K562 (cell line): ENCODE measurements around the gene SLC12A4. TPM values are rescaled to one million over a fixed set of nuclear protein-coding genes. Genes with fewer than 3 reads are reported as not detected.

Source experiments
- BHLHE40 ChIP-seq: IDR thresholded peaks from 2 replicates; pipeline ENCODE4 v1.6.1; 2011; ENCODE audit warnings: low read length, improper control_type of control experiment
- CHD4 ChIP-seq: fragments of 200-600 bp; sonication (generic); IDR thresholded peaks from 3 replicates; pipeline ENCODE4 v1.6.1; 2012; ENCODE audit warnings: low read depth, mild to moderate bottlenecking, mixed read lengths, low read length, inconsistent platforms; ENCODE audit not compliant: insufficient read depth, insufficient replicate concordance, poor library complexity, severe bottlenecking
- DACH1 ChIP-seq: fragments of 450-650 bp; IDR thresholded peaks from 2 replicates; pipeline ENCODE4 v1.6.1; 2018; ENCODE audit not compliant: partially characterized antibody
- HDAC2 ChIP-seq: fragments of 450-650 bp; IDR thresholded peaks from 2 replicates; pipeline ENCODE4 v1.6.1; 2016; ENCODE audit warnings: mild to moderate bottlenecking
- HMG20A ChIP-seq: fragments of 450-650 bp; formaldehyde crosslinking; conservative IDR thresholded peaks from 2 replicates; pipeline ENCODE4 v1.4.0; 2020; ENCODE audit warnings: mild to moderate bottlenecking, mixed read lengths
- KDM5B ChIP-seq: fragments of 200-600 bp; sonication (generic); IDR thresholded peaks from 2 replicates; pipeline ENCODE4 v1.6.1; 2012; ENCODE audit warnings: low read depth, mild to moderate bottlenecking, moderate library complexity, low read length, control low read depth, inconsistent platforms; ENCODE audit not compliant: insufficient replicate concordance
- PHF8 ChIP-seq: fragments of 200-600 bp; sonication (generic); IDR thresholded peaks from 2 replicates; pipeline ENCODE4 v1.6.1; 2012; ENCODE audit warnings: mixed run types, mild to moderate bottlenecking, inconsistent platforms, low read length, moderate library complexity, borderline replicate concordance
- RBFOX2 ChIP-seq: fragments of 200-400 bp; formaldehyde crosslinking; IDR thresholded peaks from 2 replicates; pipeline ENCODE4 v1.6.1; 2017; ENCODE audit warnings: low read depth, mild to moderate bottlenecking, low read length, moderate library complexity
- RBM39 ChIP-seq: fragments of 200-400 bp; formaldehyde crosslinking; optimal IDR thresholded peaks from 2 replicates; pipeline ENCODE3; 2018; ENCODE audit warnings: low read depth, low read length
- RCOR1 ChIP-seq, 2 experiments: IDR thresholded peaks; 2 replicates each; pipeline ENCODE4 v1.6.1; 2012; ENCODE audit warnings: low read depth in 2 of 2, low read length in 2 of 2, borderline replicate concordance in 1 of 2, improper control_type of control experiment in 1 of 2
- RFX1 ChIP-seq: fragments of 450-650 bp; IDR thresholded peaks from 2 replicates; pipeline ENCODE4 v1.6.1; 2016; ENCODE audit warnings: mild to moderate bottlenecking, moderate library complexity
- SETDB1 ChIP-seq: IDR thresholded peaks from one replicate; pipeline ENCODE4 v1.6.1; 2012; ENCODE audit warnings: low read length, control low read depth, inconsistent platforms
- TEAD4 ChIP-seq, 2 experiments: sonication (generic) in 1 of 2; formaldehyde crosslinking in 1 of 2; IDR thresholded peaks; 2 replicates each; pipeline versions ENCODE4 v1.6.1 to v1.8.0; 2012 to 2022; ENCODE audit warnings: borderline replicate concordance in 1 of 2, inconsistent platforms in 1 of 2, low read length in 1 of 2, mild to moderate bottlenecking in 1 of 2, missing genetic modification reagents in 1 of 2
- XRCC5 ChIP-seq: fragments of 200-400 bp; formaldehyde crosslinking; IDR thresholded peaks from 2 replicates; pipeline ENCODE4 v1.6.1; 2017; ENCODE audit warnings: low read depth, mild to moderate bottlenecking, low read length
- ZNF408 ChIP-seq: fragments of 250-450 bp; sonication (Bioruptor Pico); IDR thresholded peaks from 2 replicates; pipeline ENCODE4 v1.4.0; 2020; ENCODE audit warnings: low read depth, mild to moderate bottlenecking, moderate library complexity
- ZNF79 ChIP-seq: fragments of 250-450 bp; sonication (Bioruptor Pico); IDR thresholded peaks from 2 replicates; pipeline ENCODE4 v1.4.0; 2020; ENCODE audit warnings: low read depth, mild to moderate bottlenecking, moderate library complexity
- polyA plus RNA-seq, 8 experiments: library from polyadenylated mRNA; depleted of rRNA in 4 of 8; stranded (reverse) in 5 of 8; unstranded in 3 of 8; fragments of >200 nt; fragmentation: Nextera tagmentation in 2 of 8; fragmentation: Illumina TruSeq in 1 of 8; extraction: Ambion mirVana in 2 of 8; extraction: Trizol in 1 of 8; gene quantifications; 2 replicates each; pipeline versions ENCODE4 v1.2.1 to v1.2.3, GENCODE V29; 2011 to 2014; ENCODE audit warnings: inconsistent platforms in 1 of 8, missing spikeins in 1 of 8
- total RNA-seq, 7 experiments: library from RNA; depleted of rRNA in 6 of 7; stranded (reverse); fragments of >200 nt in 6 of 7; fragmentation: Illumina TruSeq in 2 of 7; extraction: Trizol in 2 of 7; gene quantifications; 2 replicates each; pipeline versions ENCODE4 v1.2.1 to v1.2.3, GENCODE V29; 2011 to 2021; ENCODE audit warnings: low replicate concordance in 1 of 7
- TF ChIP-seq, protein P1 (sequence below), 3 experiments: fragments of 200-800 bp in 1 of 3; fragments of 250-450 bp in 1 of 3; fragments of 450-650 bp in 1 of 3; sonication (Bioruptor Pico) in 1 of 3; sonication (Bioruptor generic) in 1 of 3; formaldehyde crosslinking in 1 of 3; IDR thresholded peaks; 2 replicates each; pipeline versions ENCODE4 v1.6.1 to v1.8.0; 2016 to 2022; ENCODE audit warnings: mild to moderate bottlenecking in 2 of 3, missing genetic modification characterization in 2 of 3, missing compliant biosample characterization in 1 of 3, moderate library complexity in 1 of 3
- TF ChIP-seq, protein P2 (sequence below): sonication (generic); formaldehyde crosslinking; IDR thresholded peaks from 2 replicates; pipeline ENCODE4 v1.8.0; 2022; ENCODE audit warnings: mild to moderate bottlenecking, missing genetic modification reagents
- TF ChIP-seq, protein P3 (sequence below): fragments of 450-650 bp; formaldehyde crosslinking; IDR thresholded peaks from 2 replicates; pipeline ENCODE4 v1.4.0; 2020; ENCODE audit warnings: mild to moderate bottlenecking, moderate library complexity
- TF ChIP-seq, protein P4 (sequence below): fragments of 450-650 bp; IDR thresholded peaks from 2 replicates; pipeline ENCODE4 v1.6.1; 2016

The SLC12A4 gene
- total and polyA plus RNA-seq, 9 of the 15 experiments (the other 6 are each of a cell fraction or from before 2014, with no cell fraction given), result 0.75 to 43.5 (median 15.0) TPM

DNA sequence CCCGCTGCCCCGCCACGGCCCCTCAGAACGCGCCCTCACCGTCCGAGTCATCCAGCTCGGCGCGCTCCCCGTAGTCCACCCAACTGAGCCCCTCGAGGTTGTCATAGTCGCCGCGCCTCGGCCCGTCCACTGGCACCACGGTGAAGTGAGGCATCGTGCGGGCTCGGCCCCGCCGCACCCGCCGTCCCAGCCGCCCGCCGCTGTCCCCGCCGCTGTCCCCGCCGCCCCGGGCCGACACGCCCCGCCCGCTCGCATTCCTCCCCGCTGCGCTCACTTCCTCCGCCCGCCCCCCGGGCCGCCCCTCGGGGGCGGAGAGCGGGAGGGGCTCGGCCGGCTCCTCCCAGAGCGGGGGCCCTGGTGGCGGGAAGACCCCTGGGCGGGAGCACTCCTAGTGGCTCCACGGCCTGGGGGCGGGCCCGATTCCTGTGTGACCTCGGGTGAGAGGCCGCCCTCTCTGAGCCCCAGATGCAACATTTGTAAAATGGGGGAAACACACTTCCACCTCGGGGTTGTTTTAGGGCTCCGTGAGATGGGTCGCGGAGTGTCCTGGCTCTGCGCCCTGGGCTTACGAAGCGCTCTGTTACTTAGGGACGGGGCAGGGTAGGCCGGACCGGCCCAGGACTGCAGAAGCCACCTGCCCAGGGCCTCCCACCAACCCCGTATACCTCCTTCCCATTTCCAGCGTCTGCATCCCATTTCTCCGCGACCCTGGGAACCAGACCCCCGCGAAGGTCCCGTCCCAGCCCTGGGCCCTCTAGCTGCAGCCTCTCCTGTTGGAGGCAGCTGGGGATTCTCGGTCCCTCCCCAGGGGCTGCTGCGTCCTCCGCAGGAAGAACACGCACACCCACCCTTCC is at the start of gene SLC12A4 (continued):
- peak; percentile 49; the same call in 1 of the 2 replicates for TF ChIP-seq TEAD4 (IDR thresholded peaks at IDR 0.05; ENCODE audit: low read length)
- no peak for TF ChIP-seq TEAD4 (CRISPR knock-in tag; IDR thresholded peaks at IDR 0.05; ENCODE audit: borderline replicate concordance)
- TF ChIP-seq RFX1, result no peak
- TF ChIP-seq, protein P1, sequence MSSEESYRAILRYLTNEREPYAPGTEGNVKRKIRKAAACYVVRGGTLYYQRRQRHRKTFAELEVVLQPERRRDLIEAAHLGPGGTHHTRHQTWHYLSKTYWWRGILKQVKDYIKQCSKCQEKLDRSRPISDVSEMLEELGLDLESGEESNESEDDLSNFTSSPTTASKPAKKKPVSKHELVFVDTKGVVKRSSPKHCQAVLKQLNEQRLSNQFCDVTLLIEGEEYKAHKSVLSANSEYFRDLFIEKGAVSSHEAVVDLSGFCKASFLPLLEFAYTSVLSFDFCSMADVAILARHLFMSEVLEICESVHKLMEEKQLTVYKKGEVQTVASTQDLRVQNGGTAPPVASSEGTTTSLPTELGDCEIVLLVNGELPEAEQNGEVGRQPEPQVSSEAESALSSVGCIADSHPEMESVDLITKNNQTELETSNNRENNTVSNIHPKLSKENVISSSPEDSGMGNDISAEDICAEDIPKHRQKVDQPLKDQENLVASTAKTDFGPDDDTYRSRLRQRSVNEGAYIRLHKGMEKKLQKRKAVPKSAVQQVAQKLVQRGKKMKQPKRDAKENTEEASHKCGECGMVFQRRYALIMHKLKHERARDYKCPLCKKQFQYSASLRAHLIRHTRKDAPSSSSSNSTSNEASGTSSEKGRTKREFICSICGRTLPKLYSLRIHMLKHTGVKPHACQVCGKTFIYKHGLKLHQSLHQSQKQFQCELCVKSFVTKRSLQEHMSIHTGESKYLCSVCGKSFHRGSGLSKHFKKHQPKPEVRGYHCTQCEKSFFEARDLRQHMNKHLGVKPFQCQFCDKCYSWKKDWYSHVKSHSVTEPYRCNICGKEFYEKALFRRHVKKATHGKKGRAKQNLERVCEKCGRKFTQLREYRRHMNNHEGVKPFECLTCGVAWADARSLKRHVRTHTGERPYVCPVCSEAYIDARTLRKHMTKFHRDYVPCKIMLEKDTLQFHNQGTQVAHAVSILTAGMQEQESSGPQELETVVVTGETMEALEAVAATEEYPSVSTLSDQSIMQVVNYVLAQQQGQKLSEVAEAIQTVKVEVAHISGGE (CRISPR knock-in tag; IDR thresholded peaks at IDR 0.05), result no peak
- no peak for TF ChIP-seq HMG20A (CRISPR knock-in tag)
- TF ChIP-seq, protein P2, sequence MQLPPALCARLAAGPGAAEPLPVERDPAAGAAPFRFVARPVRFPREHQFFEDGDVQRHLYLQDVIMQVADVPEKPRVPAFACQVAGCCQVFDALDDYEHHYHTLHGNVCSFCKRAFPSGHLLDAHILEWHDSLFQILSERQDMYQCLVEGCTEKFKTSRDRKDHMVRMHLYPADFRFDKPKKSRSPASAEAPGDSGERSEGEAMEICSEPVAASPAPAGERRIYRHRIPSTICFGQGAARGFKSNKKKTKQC (CRISPR knock-in tag), result peak; percentile 71; the same call in 1 of the 2 replicates
- peak; percentile 83 for TF ChIP-seq CHD4
- peak; percentile 78 for TF ChIP-seq DACH1
- TF ChIP-seq RBM39, result no peak
- TF ChIP-seq, protein P3, sequence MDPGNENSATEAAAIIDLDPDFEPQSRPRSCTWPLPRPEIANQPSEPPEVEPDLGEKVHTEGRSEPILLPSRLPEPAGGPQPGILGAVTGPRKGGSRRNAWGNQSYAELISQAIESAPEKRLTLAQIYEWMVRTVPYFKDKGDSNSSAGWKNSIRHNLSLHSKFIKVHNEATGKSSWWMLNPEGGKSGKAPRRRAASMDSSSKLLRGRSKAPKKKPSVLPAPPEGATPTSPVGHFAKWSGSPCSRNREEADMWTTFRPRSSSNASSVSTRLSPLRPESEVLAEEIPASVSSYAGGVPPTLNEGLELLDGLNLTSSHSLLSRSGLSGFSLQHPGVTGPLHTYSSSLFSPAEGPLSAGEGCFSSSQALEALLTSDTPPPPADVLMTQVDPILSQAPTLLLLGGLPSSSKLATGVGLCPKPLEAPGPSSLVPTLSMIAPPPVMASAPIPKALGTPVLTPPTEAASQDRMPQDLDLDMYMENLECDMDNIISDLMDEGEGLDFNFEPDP, result no peak
- no peak for TF ChIP-seq BHLHE40
- TF ChIP-seq ZNF79 (CRISPR knock-in tag), result no peak
- peak; percentile 44 to 84; a peak in 3 of 4 replicates for TF ChIP-seq RCOR1 (IDR thresholded peaks at IDR 0.05; ENCODE audit: borderline replicate concordance in 1 of 2, low read depth in 2 of 2, low read length in 2 of 2)
- TF ChIP-seq RBFOX2, result peak; percentile 78
- TF ChIP-seq ZNF408 (CRISPR knock-in tag), result no peak
- TF ChIP-seq SETDB1, result no peak
- TF ChIP-seq XRCC5, result 0 out of 2 replicates have a peak, but pooled peaks have one; percentile 34
- TF ChIP-seq PHF8, result peak; percentile 71; the same call in 1 of the 2 replicates
- TF ChIP-seq, protein P4, sequence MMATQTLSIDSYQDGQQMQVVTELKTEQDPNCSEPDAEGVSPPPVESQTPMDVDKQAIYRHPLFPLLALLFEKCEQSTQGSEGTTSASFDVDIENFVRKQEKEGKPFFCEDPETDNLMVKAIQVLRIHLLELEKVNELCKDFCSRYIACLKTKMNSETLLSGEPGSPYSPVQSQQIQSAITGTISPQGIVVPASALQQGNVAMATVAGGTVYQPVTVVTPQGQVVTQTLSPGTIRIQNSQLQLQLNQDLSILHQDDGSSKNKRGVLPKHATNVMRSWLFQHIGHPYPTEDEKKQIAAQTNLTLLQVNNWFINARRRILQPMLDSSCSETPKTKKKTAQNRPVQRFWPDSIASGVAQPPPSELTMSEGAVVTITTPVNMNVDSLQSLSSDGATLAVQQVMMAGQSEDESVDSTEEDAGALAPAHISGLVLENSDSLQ, result no peak
- peak; percentile 95 for TF ChIP-seq HDAC2
- TF ChIP-seq KDM5B, result peak; percentile 75
